HG03342 (cell line): ENCODE measurements around the gene ATP6AP1.

Experiments used
- ATAC-seq: cut with Tn5 transposase; IDR thresholded peaks from one replicate; pipeline ENCODE4 v1.9.1; 2021; ENCODE audit warnings: mild to moderate bottlenecking, moderate library complexity; ENCODE audit not compliant: unreplicated experiment

Gene ATP6AP1

DNA sequence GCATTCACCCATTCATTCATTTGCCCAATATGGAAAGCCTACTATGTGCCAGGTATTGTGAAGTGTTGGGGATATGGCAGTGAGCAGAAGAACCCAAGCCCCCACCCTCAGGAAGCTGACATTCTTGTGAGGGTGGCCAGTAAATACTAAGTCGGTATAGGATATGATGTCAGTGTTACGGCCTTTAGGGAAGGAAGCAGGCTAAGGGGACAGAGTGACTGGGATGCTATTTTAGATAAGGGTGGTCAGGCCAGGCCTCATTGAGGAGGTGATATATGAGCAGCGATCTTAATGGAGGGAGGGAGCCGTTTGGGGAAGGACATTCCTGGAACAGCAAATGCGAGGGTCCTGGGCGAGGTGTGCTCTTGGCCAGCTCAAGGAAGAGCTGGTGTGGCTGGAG, 2.0 kb downstream of the ATP6AP1 start:
- ATAC-seq: no peak

DNA sequence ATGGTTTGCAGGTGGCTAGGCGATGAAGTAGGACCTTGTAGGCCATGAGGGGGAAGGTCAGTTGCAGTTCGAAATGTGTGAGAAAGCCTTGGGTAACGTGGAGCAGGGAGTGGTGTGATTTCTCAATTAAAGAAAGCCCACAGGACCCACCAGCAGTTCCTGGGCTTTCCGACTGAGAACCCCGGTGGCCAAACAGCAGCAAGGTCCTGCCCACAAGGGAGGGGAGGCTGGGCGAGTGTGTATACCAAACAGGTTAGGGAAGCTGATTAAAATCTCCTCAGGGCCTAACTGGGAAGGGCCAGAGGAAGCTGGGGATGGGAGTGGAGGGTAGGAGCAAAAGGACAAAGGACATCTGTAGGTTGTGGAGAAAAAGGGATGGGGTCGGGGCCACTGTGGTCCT, 2.4 kb downstream of the ATP6AP1 start:
- ATAC-seq: no peak

DNA sequence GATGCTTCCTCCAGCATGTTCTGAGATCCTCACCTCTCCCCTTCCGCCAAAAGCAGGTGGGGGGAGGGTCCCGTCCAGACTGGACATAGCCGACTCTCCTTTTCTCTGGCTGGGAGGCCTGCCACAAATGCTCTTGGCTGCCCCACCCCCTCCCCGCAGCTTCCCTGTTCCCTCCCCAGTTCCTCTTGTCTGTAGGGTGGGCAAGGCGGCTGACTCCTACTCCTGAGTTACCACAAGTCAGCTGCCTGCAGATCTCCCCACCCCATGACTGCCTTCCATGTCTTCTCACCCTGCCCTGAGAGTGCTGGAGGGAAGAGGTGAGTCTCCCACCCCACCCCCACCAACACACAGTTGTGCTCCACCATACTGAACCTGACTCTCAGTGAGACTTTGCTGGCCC, 2.9 kb downstream of the ATP6AP1 start:
- ATAC-seq: no peak

DNA sequence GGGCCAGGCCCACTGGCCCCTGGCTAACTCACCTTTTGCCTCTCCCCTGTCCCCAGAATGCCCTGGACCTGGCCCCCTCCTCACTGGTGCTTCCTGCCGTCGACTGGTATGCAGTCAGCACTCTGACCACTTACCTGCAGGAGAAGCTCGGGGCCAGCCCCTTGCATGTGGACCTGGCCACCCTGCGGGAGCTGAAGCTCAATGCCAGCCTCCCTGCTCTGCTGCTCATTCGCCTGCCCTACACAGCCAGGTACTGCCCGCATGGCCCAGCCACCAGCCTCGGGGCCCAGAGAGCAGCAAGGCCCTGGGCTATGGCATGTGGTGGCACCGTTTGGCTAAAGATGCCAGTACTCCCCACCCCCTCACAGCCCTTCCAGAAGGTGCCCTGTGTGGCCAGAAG, 3.7 kb downstream of the ATP6AP1 start:
- ATAC-seq: no peak

DNA sequence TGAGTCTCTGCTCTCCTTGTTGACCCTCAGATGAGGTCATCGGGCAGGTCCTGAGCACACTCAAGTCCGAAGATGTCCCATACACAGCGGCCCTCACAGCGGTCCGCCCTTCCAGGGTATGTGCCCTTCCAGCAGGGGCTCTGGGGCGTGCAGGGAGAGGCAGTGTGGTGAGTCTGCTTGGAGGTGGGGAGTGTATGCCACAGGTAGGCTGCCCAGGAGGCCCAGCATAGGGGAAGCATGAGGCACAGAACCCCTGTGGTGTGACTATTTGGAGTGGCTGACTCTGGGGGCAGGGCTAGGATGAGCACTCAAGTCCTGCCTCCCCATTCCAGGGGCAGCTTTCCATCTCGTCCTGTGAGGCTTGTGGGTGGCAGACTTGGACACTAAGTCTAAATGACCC, 5.1 kb downstream of the ATP6AP1 start:
- ATAC-seq: no peak

DNA sequence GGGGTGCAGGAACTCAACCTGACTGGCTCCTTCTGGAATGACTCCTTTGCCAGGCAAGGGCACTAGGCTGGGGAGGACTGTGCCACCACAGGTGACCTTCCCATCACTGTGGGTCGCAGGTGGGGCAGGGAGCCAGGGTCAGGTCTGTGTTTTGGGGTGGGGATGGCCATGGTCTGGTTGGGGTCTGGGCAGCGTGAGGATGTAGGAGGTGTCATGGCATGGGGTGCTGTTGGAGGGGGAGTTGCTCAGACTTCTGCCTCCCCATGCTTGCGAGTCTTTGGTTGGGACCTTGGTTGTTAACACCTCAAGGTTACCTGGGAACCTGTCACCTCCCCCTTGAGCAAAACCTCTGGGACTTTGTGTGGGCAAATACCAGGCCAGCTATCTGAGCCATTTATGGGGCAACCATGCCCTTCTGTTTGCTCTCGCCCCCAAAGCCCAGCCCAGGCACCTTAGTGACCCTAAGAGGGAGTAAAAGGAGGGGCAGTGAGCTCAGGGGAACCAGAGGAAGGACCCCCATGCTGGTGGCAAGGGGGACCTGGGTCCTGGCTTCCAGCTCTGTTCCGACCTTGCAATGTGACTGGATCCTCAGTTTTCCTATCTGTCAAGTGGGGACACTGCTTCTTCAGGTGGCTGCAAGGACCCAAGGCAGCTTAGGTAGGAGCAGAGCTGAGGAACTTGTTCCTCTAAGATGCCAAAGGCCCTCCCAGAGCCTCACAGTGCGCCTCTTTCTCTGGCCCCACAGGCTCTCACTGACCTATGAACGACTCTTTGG, 6.1 kb downstream of the ATP6AP1 start:
- no peak for ATAC-seq

DNA sequence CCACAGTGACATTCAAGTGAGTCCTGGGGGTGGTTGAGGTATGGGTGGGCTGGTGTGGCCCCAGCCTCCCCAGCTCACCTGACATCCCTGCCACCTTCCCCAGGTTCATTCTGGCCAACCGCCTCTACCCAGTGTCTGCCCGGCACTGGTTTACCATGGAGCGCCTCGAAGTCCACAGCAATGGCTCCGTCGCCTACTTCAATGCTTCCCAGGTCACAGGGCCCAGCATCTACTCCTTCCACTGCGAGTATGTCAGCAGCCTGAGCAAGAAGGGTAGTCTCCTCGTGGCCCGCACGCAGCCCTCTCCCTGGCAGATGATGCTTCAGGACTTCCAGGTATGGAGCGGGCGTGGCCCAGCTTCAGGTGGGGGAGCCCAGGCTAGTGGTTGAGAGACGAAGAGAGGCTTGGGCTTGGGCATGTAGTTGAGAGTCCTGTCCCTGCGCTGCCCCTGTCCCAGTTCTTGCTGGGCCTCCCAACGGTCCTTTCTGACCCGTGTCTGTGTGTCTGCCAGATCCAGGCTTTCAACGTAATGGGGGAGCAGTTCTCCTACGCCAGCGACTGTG, 6.8 kb downstream of the ATP6AP1 start:
- no peak for ATAC-seq

DNA sequence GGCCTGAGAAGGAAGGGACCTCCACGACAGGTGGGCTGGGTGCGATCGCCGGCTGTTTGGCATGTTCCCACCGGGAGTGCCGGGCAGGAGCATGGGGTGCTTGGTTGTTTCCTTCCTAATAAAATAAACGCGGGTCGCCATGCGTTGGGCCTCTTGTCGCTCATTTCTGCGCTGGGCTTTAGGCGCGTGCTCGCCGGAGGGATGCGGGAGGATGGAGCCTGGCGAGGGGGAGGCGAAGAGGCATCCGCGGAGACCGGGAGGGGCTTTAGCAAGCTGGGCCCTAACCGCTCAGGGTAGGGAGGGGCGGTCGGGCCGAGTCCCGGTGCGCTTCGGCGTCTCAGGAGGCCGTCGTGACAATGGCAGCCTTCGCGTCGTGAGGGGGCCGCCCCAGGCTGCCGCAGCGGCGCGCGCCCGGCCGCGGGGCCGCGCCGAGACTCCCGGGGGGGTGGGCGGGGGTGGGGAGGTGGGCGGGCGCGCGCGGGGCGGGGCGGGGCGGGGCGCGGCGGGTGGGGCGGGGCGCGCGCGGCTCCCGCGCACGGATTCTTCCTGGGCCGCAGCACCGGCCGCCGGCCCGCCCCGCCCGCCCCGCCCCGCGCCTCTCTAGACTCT, 8.0 kb downstream of the ATP6AP1 start:
- no peak for ATAC-seq

DNA sequence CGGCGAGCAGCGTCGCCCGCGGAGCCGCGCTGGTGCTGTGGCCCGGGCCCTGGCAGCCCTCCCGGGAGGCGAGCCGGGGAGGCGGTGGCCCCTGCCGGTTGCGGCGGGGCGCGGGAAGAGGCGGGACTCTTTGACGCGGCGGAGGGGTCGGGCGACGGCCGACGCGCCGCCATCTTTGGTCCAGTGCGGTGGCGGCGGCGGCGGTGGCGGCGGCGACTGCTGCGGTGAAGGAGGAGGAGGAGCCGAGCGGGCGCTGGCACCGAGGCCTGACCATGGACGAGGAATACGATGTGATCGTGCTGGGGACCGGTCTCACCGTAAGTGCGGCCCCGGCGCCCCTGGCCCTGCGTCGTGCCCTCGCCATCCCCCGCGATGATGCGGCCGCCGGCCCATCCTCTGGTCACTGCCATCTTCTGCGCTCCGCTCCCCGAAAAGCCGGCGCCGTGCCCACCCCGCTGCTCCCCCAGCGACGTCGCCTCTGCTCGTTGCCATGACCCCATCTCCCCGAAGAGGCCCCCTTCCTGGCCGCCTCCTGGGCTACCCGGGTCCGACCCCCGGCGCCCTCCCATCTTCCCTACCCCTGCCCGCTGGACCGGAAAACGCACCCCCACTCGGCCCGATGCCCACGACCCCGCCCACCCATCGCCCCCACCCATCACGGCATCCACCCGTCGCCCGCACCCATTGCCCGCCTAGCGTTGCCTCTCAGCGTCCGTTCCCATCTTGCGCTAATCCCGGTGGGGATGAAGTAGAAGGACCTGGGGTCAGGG, 8.7 kb downstream of the ATP6AP1 start, which contains the start of gene GDI1:
GDI1 (plus strand) TSS at position 172 of the 770 bp plus-strand sequence; CDS start at position 273, 101 bp downstream.
- no peak for ATAC-seq

DNA sequence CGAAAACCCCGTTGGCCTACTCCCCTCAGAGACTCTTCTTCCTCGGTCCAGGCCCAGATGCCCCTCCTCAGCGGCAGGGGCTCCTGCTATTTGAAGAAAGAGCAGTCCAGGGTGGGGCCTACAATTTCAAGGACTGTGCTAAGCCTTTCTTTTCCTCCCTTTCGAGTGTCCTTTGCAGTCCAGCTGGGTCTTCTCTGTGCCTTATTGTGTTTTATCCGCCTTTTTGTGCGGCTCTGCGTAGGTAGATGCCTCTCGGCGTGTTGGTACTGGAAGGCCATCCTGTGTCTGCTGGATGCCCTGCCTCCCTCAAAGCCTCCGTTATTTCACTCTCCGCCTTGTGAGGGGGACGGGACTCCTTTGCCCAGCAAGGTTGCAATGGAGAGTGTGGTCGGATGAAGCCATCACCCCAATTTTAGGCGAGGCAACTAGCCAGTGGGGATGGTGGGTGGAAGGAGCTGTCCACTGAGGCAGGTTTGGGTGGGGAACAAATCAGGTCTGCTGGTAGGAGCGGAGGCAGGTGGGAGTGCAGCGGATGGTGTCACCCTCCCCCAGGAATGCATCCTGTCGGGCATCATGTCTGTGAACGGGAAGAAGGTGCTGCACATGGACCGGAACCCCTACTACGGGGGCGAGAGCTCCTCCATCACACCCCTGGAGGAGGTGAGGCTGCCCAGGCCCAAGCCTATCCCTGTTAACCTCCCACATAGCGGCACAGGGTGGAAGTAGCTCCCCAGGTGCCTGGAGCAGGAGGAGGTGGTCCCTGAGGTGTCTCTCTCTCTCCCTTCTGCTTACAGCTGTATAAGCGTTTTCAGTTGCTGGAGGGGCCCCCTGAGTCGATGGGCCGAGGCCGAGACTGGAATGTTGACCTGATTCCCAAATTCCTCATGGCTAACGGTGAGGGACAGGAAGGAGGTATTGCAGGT, 9.8 kb downstream of the ATP6AP1 start:
- ATAC-seq: no peak

DNA sequence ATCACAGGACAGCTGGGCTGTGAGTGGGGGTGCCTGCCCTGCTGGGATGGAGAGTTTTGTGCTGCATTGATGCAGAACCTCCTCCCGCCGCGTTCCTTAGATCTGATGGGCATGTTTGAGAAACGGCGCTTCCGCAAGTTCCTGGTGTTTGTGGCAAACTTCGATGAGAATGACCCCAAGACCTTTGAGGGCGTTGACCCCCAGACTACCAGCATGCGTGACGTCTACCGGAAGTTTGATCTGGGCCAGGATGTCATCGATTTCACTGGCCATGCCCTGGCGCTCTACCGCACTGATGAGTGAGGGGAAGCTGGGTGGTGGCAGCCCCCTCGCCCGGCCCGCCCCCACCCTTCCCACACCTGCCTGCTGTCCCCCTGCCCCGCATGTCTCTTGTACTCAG, 11.4 kb downstream of the ATP6AP1 start:
- ATAC-seq: no peak

DNA sequence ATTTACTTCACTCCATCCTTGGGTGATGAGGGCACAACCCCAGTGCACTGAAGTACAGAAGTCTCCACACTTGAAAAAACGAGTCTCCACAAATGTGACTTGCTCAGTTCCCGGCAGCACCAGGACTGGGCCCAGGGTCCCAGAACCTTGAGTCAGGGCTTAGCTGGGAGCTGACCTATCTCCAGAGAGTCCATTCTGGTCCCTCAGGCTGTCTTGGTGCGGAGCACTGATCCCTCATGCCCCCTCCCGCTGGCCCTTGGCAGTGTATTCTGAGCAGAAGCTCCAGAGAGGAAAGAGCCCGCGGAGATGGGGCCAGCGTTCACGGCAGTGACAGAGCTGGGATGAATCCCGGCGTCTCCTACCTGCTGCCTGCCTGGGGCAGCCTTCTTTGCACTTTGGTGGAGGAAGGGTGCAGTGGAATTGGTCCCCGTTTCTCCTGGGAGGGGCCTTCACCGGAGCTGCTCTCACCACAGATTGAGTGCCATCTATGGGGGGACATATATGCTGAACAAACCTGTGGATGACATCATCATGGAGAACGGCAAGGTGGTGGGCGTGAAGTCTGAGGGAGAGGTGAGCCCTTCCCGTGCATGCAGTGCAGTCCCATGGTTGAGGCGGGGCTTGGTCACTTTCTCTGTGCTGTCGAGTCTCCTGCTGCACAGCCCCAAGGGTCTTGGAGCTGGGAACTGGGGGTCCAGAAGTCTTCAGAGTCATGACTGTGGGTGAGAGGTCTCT, 12.3 kb downstream of the ATP6AP1 start:
- no peak for ATAC-seq

DNA sequence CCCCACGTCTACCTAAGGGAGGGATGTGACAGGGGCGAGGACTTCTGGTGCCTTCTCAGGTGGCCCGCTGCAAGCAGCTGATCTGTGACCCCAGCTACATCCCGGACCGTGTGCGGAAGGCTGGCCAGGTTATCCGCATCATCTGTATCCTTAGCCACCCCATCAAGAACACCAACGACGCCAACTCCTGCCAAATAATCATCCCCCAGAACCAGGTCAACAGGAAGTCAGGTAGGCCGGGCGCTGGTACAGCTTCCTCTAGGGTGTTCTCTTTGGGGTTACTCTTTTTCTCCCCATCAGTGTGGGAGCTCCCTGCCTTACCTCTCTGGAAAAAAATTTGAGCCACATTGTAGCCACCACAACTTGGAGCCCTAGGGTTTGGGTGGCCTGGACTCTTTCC, 13.1 kb downstream of the ATP6AP1 start:
- ATAC-seq: no peak

DNA sequence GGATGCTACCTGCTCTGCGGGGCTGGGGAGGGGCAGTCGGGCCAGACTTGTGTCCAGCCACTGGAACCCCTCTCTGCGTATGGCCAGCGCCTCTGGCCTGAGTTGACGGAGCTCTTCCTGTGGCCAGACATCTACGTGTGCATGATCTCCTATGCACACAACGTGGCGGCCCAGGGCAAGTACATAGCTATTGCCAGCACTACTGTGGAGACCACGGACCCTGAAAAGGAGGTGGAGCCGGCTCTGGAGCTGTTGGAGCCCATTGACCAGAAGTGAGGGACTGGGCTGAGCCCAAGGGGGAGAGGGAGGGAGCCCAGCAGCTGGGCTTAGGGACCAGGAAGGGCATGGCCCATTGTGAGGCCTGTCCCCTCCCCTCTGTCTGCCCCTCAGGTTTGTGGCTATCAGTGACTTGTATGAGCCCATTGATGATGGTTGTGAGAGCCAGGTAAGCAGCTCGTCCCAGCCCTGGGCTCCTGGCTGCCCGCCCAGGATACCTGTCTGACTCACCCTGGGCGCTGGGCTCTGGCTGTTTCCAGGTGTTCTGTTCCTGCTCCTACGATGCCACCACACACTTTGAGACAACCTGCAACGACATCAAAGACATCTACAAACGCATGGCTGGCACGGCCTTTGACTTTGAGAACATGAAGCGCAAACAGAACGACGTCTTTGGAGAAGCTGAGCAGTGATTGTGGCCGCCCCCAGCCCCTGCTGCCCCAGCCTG, 13.7 kb downstream of the ATP6AP1 start:
- ATAC-seq: no peak

DNA sequence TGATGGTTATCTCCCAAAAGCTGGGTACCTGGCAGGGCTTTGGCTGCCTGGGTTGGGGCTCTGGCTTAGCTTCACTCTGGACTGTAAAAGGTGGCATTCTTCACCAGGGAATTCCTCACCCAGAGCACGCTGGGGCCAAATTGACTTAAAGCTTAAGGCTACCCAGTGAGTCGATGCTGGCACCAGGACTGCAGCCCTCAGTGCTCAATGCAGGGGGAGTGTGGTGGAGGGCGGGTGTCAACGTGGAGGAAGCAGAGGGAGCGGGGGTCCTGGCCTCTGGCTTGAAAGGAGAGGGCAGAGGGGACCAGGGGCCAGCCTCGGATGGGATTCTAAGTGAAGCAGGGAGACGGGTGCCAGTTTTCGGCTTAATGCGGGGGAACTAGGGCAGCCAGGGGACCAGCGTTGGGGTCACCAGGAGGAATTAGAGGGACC, 15.0 kb downstream of the ATP6AP1 start:
- no peak for ATAC-seq

DNA sequence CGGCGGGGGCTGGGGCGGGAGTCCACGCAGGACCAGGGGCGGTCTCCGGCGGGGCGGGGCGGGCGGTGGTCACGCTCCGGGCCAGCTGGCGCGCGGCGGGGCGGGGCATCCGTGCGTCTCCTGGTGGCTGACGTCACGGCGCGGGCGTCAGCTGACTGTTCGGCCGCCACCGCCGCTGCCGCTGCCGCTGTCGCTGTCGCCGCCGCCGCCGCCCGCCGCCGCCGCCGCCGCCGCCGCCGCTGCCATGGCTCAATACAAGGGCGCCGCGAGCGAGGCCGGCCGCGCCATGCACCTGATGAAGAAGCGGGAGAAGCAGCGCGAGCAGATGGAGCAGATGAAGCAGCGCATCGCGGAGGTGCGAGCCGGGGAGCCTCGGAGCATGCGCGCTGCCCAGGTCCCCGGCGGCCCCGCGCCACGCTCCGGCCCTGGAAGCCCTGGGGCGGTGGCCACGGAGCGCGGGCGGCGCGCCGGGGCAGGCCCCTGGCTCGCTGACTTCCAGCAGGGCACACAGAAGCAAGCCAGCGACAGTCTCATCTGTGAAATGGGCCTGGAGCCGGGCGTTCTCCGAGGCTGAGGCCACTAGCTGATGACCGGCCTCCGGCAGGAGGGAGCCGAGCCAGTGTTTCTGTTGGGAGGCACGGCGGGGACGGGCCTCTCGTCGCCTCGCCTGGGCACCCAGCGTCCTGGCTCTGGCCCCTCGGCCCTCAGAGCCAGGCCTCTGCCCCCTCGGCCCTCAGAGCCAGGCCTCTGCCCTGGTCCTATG, 15.7 kb downstream of the ATP6AP1 start, which contains the start of gene FAM50A:
FAM50A (plus strand) TSS at position 150 of the 763 bp plus-strand sequence; CDS start at position 245, 95 bp downstream.
- ATAC-seq: peak; percentile 69

DNA sequence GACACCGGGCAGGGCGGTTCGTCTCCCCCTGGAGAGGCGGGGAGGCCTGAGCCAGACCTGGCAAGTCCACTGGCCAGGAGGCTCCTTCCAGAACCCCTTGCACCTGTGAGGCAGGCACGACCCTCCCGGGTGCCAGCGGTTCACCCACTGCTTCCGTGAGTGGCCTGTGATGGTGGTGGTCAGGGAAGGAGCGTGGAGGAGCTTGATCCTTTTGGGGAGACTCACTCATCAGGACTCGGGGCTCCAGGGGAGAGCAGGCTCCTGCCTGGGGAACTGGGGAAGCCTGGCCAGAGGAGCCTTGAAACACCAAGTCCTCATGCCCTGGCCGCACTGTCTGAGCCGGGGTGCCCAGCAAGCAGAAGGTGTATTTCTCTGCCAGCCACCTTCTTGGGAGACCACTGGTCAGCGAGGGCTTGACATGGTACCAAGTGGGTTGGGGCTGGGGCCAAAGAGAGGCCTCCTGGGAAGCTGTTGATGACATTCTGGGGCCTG, 16.3 kb downstream of the ATP6AP1 start:
- peak; percentile 20 for ATAC-seq

DNA sequence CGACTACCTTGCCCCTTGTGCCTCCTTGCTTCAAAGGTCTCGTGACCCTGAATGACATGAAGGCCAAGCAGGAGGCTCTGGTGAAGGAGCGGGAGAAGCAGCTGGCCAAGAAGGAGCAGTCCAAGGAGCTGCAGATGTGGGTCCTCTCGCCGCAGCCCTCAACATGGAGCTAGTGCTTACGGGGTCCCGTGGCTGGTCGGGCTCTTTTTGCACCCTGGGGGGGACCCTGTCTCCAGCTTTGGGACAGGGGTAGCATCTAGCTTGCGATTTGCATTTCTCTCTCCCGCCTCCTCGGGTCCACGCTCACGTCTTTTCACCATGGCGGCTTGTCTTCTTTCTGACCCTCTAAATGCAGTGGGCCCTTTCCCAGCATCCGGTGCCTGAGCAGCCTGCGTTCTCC, 17.3 kb downstream of the ATP6AP1 start:
- no peak for ATAC-seq
